ENCODE measurements around the gene DUOX1. TPM values are rescaled to one million over a fixed set of nuclear protein-coding genes. Genes with fewer than 3 reads are reported as not detected.

The DUOX1 gene
- total and polyA plus RNA-seq, 9 of the 15 experiments (the other 6 are each of a cell fraction or from before 2014, with no cell fraction given) = 0.01 to 0.22 (median 0.01) TPM; not detected in 6

- TF ChIP-seq, protein P1, sequence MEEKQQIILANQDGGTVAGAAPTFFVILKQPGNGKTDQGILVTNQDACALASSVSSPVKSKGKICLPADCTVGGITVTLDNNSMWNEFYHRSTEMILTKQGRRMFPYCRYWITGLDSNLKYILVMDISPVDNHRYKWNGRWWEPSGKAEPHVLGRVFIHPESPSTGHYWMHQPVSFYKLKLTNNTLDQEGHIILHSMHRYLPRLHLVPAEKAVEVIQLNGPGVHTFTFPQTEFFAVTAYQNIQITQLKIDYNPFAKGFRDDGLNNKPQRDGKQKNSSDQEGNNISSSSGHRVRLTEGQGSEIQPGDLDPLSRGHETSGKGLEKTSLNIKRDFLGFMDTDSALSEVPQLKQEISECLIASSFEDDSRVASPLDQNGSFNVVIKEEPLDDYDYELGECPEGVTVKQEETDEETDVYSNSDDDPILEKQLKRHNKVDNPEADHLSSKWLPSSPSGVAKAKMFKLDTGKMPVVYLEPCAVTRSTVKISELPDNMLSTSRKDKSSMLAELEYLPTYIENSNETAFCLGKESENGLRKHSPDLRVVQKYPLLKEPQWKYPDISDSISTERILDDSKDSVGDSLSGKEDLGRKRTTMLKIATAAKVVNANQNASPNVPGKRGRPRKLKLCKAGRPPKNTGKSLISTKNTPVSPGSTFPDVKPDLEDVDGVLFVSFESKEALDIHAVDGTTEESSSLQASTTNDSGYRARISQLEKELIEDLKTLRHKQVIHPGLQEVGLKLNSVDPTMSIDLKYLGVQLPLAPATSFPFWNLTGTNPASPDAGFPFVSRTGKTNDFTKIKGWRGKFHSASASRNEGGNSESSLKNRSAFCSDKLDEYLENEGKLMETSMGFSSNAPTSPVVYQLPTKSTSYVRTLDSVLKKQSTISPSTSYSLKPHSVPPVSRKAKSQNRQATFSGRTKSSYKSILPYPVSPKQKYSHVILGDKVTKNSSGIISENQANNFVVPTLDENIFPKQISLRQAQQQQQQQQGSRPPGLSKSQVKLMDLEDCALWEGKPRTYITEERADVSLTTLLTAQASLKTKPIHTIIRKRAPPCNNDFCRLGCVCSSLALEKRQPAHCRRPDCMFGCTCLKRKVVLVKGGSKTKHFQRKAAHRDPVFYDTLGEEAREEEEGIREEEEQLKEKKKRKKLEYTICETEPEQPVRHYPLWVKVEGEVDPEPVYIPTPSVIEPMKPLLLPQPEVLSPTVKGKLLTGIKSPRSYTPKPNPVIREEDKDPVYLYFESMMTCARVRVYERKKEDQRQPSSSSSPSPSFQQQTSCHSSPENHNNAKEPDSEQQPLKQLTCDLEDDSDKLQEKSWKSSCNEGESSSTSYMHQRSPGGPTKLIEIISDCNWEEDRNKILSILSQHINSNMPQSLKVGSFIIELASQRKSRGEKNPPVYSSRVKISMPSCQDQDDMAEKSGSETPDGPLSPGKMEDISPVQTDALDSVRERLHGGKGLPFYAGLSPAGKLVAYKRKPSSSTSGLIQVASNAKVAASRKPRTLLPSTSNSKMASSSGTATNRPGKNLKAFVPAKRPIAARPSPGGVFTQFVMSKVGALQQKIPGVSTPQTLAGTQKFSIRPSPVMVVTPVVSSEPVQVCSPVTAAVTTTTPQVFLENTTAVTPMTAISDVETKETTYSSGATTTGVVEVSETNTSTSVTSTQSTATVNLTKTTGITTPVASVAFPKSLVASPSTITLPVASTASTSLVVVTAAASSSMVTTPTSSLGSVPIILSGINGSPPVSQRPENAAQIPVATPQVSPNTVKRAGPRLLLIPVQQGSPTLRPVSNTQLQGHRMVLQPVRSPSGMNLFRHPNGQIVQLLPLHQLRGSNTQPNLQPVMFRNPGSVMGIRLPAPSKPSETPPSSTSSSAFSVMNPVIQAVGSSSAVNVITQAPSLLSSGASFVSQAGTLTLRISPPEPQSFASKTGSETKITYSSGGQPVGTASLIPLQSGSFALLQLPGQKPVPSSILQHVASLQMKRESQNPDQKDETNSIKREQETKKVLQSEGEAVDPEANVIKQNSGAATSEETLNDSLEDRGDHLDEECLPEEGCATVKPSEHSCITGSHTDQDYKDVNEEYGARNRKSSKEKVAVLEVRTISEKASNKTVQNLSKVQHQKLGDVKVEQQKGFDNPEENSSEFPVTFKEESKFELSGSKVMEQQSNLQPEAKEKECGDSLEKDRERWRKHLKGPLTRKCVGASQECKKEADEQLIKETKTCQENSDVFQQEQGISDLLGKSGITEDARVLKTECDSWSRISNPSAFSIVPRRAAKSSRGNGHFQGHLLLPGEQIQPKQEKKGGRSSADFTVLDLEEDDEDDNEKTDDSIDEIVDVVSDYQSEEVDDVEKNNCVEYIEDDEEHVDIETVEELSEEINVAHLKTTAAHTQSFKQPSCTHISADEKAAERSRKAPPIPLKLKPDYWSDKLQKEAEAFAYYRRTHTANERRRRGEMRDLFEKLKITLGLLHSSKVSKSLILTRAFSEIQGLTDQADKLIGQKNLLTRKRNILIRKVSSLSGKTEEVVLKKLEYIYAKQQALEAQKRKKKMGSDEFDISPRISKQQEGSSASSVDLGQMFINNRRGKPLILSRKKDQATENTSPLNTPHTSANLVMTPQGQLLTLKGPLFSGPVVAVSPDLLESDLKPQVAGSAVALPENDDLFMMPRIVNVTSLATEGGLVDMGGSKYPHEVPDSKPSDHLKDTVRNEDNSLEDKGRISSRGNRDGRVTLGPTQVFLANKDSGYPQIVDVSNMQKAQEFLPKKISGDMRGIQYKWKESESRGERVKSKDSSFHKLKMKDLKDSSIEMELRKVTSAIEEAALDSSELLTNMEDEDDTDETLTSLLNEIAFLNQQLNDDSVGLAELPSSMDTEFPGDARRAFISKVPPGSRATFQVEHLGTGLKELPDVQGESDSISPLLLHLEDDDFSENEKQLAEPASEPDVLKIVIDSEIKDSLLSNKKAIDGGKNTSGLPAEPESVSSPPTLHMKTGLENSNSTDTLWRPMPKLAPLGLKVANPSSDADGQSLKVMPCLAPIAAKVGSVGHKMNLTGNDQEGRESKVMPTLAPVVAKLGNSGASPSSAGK (IDR thresholded peaks at IDR 0.05) = no peak
- TF ChIP-seq SIN3B (IDR thresholded peaks at IDR 0.05; ENCODE audit: low read depth) (no peak), NR3C1 (CRISPR knock-in tag; IDR thresholded peaks at IDR 0.05) (no peak), MEF2D (tag; conservative IDR thresholded peaks at IDR 0.05; ENCODE audit: low read depth) (no peak)
These were observed 6.4 kb upstream of the DUOX1 start (continued) for GRCh38 chr15:45123397-45123796.
